ENCODE data around the gene GDPD4. TPM values are rescaled to one million over a fixed set of nuclear protein-coding genes. Genes with fewer than 3 reads are reported as not detected.

Gene GDPD4
- total and polyA plus RNA-seq, 4 donors = not detected

DNA sequence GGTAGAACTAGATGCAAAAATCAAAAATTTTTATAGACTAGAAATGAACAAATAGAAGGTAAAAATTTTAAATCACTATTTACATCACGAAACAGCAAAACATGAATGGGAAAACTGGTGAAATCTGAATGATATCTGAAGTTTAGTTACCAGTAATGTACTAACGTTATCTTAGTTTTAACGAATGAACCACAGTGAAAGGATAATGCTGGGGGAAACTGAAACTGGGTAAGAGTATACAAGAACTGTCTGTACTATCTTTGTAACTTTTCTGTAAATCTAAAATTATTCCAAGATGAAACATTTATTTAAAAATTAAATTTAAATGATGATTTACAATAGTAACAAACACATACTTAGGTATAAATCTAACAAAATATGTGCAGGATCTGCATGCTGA lies 7.4 kb downstream of the GDPD4 start:
- H3K4me1 ChIP-seq (ENCODE audit: control insufficient read depth in 5 of 5, insufficient read depth in 5 of 5, low read length in 5 of 5) = no peaks in the 10 kb centered on the region
- no peak for DNase-seq
- no peak overlapping the region for H3K9ac ChIP-seq (ENCODE audit: insufficient read depth in 1 of 2, low read length in 2 of 2)
- no peak overlapping the region for H3K4me3 ChIP-seq
- WGBS, 2 donors = 85 to 92% methylated on average over 3 of the region's 3 CpGs
- ATAC-seq (ENCODE audit: insufficient read depth, low FRiP score) = no peak
- no peaks in the 10 kb centered on the region for H3K36me3 ChIP-seq (ENCODE audit: control insufficient read depth in 4 of 4, insufficient read depth in 4 of 4, low read length in 4 of 4)
- H3K27ac ChIP-seq (ENCODE audit: low read depth in 1 of 2, low read length in 1 of 2) = no peak overlapping the region
- H3K9me3 ChIP-seq (ENCODE audit: control insufficient read depth in 4 of 4, insufficient read depth in 3 of 4, low read length in 3 of 4) = no peaks in the 10 kb centered on the region
- H3K27me3 ChIP-seq (ENCODE audit: control insufficient read depth in 3 of 3, insufficient read depth in 3 of 3, low read length in 2 of 3) = no peaks in the 10 kb centered on the region
- no peak for TF ChIP-seq CTCF (IDR thresholded peaks at IDR 0.05; ENCODE audit: control extremely low read depth, extremely low read depth)

- Histone ChIP-seq H3K4me3 (no peak overlapping the region), H3K9ac (ENCODE audit: insufficient read depth in 1 of 2, low read length in 2 of 2) (no peak overlapping the region), H3K27me3 (ENCODE audit: control insufficient read depth in 3 of 3, insufficient read depth in 3 of 3, low read length in 2 of 3) (no peaks in the 10 kb centered on the region), H3K9me3 (ENCODE audit: control insufficient read depth in 4 of 4, insufficient read depth in 3 of 4, low read length in 3 of 4) (no peaks in the 10 kb centered on the region), H3K4me1 (ENCODE audit: control insufficient read depth in 5 of 5, insufficient read depth in 5 of 5, low read length in 5 of 5) (peaks cover 0 to 2% (median 0%) of the 10 kb centered on the region in 5 donors), H3K36me3 (ENCODE audit: control insufficient read depth in 4 of 4, insufficient read depth in 4 of 4, low read length in 4 of 4) (no peaks in the 10 kb centered on the region), H3K27ac (ENCODE audit: low read depth in 1 of 2, low read length in 1 of 2) (no peak overlapping the region)
- 81 to 86% methylated on average over 4 of the region's 4 CpGs for WGBS, 2 donors
- DNase-seq (no peak), ATAC-seq (ENCODE audit: insufficient read depth, low FRiP score) (no peak)
- no peak for TF ChIP-seq CTCF (IDR thresholded peaks at IDR 0.05; ENCODE audit: control extremely low read depth, extremely low read depth)
Measured at GRCh38 chr11:77289737-77290136, 11.7 kb downstream of the GDPD4 start.

- no peak for ATAC-seq (ENCODE audit: insufficient read depth, low FRiP score)
- no peak overlapping the region for H3K9ac ChIP-seq (ENCODE audit: insufficient read depth in 1 of 2, low read length in 2 of 2)
- 75 to 84% methylated on average over 5 of the region's 5 CpGs for WGBS, 2 donors
- no peaks in the 10 kb centered on the region for H3K9me3 ChIP-seq (ENCODE audit: control insufficient read depth in 4 of 4, insufficient read depth in 3 of 4, low read length in 3 of 4)
- no peak overlapping the region for H3K4me3 ChIP-seq
- no peaks in the 10 kb centered on the region for H3K27me3 ChIP-seq (ENCODE audit: control insufficient read depth in 3 of 3, insufficient read depth in 3 of 3, low read length in 2 of 3)
- no peak for DNase-seq
- no peak overlapping the region for H3K27ac ChIP-seq (ENCODE audit: low read depth in 1 of 2, low read length in 1 of 2)
- no peaks in the 10 kb centered on the region for H3K36me3 ChIP-seq (ENCODE audit: control insufficient read depth in 4 of 4, insufficient read depth in 4 of 4, low read length in 4 of 4)
- TF ChIP-seq CTCF (IDR thresholded peaks at IDR 0.05; ENCODE audit: control extremely low read depth, extremely low read depth) = no peak
- H3K4me1 ChIP-seq (ENCODE audit: control insufficient read depth in 5 of 5, insufficient read depth in 5 of 5, low read length in 5 of 5) = peaks cover 0 to 2% (median 0%) of the 10 kb centered on the region in 5 donors
Measured at GRCh38 chr11:77287615-77288273, 13.7 kb downstream of the GDPD4 start.

- DNase-seq = no peak
Measured at GRCh38 chr11:77287136-77287535, 14.3 kb downstream of the GDPD4 start.

More at GRCh38 chr11:77287136-77287535, 14.3 kb downstream of the GDPD4 start:
- Histone ChIP-seq H3K27ac (ENCODE audit: low read depth in 1 of 2, low read length in 1 of 2) (no peak overlapping the region), H3K4me3 (no peak overlapping the region), H3K36me3 (ENCODE audit: control insufficient read depth in 4 of 4, insufficient read depth in 4 of 4, low read length in 4 of 4) (no peaks in the 10 kb centered on the region), H3K9me3 (ENCODE audit: control insufficient read depth in 4 of 4, insufficient read depth in 3 of 4, low read length in 3 of 4) (no peaks in the 10 kb centered on the region), H3K27me3 (ENCODE audit: control insufficient read depth in 3 of 3, insufficient read depth in 3 of 3, low read length in 2 of 3) (no peaks in the 10 kb centered on the region), H3K9ac (ENCODE audit: insufficient read depth in 1 of 2, low read length in 2 of 2) (no peak overlapping the region), H3K4me1 (ENCODE audit: control insufficient read depth in 5 of 5, insufficient read depth in 5 of 5, low read length in 5 of 5) (peaks cover 0 to 2% (median 0%) of the 10 kb centered on the region in 5 donors)
- TF ChIP-seq CTCF (IDR thresholded peaks at IDR 0.05; ENCODE audit: control extremely low read depth, extremely low read depth) = no peak
- no peak for ATAC-seq (ENCODE audit: insufficient read depth, low FRiP score)
- 93 to 95% methylated on average over 3 of the region's 3 CpGs for WGBS, 2 donors

Measured in lung (tissue), 12 donors.